RPMI7951 (cell line): ENCODE data around the gene RPL29. TPM values are rescaled to one million over a fixed set of nuclear protein-coding genes. Genes with fewer than 3 reads are reported as not detected.

Source experiments
- DNase-seq: peaks from one replicate; pipeline ENCODE4 v3.0.0-alpha.2; 2012; ENCODE audit warnings: low read depth
- total RNA-seq: library from RNA; depleted of rRNA; stranded (reverse); fragments of >200 nt; shearing (Covaris generic); gene quantifications from 2 replicates; pipeline ENCODE4 v1.2.3, GENCODE V29; 2014

RPL29 gene
- total RNA-seq, 1 experiment from 2014 or later = 1,313 TPM

DNA sequence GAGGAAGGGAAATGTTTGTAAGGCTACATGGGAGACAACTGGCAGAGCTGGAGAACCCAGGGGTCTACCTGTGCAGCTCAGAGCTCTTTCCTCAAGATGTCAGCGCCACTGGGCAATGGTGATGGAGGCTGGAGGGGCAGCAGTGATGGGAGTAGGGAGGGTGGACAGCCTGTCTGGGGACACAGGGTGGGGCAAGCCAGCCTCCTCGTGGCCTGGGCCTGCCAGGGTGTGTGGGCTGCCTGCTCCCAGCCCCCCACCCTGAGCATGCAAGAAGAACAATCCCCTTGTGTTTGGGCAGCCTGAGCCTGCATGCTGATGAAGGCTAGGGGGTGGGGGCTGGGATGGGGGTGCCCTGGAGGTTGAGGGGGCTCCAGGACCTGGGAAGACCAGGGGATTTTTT lies 29.7 kb downstream of the RPL29 start:
- DNase-seq = no peak

DNA sequence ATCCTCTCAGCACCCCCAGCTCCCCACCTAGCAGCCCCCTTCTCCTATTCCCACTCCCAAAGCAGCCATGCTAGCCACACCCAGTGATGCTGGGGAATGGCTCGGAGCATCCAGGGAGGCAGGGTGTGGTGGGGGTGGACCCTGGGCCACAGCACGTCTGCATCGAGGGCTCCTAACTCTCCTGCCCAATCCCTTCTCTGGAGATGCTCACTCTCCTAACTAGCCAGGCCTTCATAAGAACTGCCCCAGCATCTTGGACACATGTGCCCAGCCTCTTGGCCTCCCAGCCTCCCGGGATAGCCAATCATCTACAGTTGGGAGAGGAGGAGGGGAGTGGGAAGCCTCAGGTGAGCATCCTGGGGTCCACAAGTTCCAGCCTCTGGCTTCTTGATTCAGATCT lies 31.2 kb downstream of the RPL29 start:
- DNase-seq = no peak

DNA sequence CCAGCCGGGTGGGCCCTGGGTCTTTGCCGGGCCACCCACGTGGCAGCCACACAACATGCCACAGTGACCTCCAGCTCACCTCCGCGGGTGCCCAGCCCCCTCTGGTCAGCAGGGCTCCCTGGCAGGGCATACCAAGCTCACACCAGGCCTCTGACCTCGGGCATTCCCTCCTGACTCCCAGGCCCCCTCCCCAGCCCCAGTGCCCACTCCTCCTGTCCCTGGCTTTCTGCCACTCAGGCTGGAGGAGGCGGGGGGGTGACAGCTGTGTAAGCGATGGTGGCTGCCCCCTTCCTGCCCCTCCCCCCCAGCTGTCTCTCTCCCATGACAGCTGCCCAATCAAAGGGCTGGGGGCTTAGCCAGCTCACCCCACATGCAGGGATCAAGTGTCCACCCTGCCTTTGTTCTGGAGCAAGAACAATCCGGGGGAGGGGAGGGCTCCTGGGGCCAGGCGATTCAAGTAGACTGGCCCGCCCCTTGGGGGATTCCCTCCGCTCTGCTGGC lies 31.7 kb downstream of the RPL29 start:
- DNase-seq = no peak

DNA sequence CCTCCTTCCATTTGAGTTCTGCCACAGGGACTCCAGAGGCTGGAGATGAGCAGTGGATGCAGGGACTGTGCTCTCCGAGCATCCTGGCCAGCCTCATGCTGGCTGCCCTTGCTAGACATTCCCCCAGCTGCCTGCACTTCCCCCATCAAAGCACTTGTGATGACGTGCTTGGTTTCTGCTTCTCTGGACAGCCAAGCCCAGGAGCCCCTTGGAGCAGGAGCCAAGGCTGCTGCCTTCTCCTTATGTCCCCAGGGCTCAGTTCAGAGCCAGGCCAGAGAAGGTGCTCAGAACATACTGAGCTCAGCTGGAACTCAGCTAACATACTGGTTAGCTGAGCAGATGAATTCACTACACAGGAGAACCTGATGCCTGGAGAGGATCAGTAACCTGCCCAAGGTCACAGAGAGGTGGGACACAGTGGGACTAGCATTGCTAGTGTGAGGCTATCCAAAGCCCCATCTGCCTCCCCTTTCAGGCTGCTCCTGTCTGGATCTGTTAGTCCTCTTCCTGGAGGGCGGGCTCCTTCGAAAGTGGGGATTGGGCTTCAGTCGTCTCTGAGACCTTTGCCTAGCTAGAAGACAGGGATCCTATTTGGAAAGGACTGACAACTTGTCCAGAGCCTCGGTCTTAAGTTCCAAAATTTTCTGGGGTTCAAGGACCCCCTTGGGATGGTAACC lies 32.7 kb downstream of the RPL29 start:
- DNase-seq = no peak

DNA sequence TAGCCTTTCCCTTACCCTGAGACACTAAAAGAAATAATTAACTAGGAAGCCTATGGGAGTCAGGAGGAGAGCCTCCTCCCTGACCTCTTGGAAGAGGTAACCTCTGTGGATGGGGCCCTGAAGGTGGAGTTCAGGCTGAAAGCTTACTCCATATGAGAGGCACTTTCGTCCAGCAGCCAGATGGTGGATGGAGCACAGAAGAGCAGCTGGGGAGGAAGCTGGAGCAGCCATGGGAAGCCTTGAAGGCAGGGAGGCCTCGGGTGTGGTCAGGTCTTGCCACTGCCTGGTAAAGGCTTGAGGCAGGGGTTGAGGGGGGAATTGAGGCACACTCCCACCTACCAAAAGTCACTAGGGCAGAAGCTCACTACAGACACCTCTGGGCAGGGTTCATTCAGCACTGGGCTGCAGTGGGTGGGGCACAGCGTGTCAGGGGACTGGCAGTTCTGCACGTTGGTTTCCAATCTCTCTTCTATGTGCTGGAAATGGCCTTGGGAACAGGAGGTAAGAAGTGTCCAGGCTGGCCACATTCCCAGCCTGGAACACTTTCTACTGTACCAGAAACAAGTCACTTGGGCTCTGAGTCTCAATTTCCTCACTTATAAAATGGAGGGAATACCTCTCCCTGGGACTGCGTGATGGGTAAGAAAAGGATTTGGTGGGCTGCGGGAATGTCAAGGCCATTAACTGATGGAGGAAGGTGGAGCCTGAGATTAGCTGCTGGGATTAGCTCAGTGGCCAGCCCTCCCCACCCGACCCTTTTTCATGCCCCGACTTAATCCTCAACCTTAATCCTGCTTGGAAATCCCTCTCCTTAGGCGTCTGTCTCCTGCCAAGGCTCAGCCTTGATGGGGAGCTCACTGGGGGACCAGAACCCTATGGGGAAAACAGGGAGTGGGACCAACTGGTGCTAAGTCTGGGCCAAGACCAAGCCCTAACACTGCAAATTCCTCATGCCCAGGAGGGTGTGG lies 33.8 kb downstream of the RPL29 start:
- DNase-seq = no peak

DNA sequence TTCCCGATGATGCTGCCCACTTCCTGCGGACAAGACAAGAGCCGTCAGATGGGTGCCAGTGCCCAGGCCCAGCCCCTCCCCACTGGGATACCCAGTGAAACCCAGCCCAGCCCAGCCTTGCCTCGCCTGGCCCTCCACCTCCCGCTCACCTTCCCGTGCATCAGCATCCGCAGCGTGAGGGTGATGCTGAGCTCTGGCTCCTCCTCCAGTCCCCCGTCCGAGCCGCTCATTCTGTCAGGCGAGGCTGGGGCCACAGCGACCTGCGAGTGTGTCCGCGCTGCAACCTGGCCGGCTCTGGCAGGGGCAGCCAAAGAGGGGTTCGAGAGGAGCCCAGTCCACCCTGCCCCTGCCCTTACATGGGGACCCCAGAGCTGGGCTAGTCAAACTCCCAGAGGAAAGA lies 34.7 kb downstream of the RPL29 start:
- DNase-seq = no peak

DNA sequence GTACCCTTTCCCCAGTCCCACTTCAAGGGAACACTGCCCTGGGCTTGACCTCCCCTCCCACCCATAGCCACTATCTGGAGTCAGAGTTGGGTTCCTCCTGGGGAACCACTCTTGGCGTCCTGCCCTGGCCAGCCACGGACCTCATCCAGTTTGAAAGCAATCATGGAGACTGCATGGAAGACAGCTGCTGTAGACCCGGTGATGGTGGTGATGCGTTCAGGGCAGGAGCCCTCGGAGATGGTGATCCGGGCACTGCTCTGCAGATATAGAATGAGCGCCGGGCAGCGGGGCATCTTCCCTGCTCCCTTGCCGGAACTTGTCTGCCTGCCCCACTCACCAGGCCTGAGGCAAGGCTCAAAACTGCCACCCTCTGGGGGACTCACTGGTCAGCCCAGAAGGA lies 35.3 kb downstream of the RPL29 start:
- DNase-seq = no peak

DNA sequence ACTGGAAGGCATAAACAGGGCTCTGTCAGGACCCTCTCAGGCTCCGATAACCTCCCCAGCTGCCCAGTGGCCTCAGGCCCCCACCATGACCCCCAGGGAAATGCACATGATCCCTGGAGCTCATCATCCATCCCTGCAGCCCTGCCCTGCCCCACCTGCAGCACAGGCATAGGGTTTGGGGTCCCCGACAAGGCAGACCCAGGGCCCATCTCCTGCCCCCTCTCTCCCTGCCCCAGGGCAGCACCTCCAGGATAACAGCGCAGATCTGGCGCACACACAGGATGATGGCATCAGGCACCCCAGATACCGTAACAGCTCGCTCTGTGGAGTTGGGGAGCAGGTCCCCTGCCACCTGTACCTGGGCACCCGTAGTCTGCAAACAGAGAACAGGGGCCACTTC lies 36.0 kb downstream of the RPL29 start:
- no peak for DNase-seq

DNA sequence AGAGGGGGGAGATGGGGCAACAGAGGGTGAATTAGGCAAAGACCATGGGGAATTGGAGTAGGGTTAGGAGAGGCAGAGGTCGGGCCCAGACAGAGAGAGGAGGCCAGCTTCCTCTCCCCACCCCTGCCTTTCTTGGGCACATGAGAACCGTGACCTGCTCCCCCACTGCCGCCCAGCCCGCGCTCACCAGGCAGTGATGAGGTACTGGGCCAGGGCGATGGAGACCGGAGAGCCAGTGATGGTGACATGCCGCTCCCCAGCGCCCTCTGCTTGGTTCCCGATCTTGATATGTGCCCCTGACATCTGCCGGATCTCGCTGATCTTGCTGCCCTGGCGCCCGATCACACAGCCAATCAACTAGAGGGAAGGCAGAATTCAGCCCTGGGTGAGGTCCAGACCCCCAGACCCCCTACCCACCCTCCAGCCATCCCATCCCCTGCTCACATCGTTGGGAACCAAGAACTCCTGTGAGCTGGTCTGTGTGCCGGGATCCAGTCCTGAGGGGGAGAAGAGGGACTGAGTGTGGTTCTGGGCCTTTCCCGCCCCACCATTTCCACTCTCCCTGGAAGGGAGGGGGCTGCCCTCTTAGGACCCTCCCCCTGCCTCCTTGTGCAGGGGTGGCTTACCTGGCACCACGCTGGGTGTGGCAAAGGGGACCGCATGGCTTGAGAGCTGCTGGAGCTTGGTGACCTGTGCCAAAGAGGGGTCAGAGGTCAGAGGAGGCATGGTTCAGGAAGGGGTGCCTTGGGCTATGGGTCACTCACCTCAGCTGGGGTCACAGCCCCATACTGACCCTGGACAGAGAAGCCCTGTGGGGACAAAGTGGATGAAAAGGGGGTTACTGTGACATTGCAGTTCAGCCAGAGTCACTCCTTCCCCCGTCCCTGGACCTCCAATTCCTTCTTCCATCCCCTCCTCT lies 36.8 kb downstream of the RPL29 start:
- no peak for DNase-seq

DNA sequence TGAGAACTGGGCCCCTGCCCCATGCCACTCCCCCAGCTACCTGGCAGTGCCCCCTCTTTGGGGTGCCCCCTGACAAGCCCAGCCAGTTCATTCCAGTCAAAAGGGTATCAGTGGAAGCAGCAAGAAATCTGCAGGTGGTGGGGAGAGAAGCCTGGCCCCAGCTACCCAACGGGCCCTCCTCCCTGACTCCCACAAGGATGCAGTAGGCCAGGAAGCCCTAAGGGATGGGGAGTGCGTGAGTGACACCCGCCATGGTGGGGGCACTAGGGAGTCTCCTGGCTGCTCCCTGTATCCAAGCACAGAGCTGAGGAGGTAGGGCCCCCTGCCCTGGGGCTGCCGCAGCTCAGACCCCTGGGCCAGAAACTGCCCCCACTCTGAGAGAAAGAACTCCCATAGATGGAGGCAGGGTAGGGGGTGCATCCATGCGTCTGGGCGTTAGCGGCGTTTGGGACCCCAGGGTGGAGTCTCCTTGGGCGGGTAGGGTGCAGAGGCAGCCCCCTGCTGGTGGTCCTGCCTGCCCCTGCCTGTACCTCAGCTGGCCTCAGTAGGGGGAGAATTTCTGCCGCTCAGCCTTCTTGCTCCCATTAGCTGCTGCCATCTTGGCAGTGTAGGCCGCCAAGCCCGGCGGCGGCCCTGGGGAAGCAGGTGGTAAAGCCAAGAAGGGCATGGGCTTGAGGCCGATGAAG lies 38.0 kb downstream of the RPL29 start:
- DNase-seq = no peak

DNA sequence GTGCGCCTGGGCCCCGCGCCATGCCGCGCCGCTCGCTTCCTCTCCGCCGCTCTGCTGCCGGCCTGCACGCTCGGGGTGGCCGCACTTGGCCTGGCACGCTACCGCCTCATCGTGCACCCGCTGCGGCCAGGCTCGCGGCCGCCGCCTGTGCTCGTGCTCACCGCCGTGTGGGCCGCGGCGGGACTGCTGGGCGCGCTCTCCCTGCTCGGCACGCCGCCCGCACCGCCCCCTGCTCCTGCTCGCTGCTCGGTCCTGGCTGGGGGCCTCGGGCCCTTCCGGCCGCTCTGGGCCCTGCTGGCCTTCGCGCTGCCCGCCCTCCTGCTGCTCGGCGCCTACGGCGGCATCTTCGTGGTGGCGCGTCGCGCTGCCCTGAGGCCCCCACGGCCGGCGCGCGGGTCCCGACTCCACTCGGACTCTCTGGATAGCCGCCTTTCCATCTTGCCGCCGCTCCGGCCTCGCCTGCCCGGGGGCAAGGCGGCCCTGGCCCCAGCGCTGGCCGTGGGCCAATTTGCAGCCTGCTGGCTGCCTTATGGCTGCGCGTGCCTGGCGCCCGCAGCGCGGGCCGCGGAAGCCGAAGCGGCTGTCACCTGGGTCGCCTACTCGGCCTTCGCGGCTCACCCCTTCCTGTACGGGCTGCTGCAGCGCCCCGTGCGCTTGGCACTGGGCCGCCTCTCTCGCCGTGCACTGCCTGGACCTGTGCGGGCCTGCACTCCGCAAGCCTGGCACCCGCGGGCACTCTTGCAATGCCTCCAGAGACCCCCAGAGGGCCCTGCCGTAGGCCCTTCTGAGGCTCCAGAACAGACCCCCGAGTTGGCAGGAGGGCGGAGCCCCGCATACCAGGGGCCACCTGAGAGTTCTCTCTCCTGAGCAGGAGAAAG lies 39.6 kb downstream of the RPL29 start:
- DNase-seq = no peak

DNA sequence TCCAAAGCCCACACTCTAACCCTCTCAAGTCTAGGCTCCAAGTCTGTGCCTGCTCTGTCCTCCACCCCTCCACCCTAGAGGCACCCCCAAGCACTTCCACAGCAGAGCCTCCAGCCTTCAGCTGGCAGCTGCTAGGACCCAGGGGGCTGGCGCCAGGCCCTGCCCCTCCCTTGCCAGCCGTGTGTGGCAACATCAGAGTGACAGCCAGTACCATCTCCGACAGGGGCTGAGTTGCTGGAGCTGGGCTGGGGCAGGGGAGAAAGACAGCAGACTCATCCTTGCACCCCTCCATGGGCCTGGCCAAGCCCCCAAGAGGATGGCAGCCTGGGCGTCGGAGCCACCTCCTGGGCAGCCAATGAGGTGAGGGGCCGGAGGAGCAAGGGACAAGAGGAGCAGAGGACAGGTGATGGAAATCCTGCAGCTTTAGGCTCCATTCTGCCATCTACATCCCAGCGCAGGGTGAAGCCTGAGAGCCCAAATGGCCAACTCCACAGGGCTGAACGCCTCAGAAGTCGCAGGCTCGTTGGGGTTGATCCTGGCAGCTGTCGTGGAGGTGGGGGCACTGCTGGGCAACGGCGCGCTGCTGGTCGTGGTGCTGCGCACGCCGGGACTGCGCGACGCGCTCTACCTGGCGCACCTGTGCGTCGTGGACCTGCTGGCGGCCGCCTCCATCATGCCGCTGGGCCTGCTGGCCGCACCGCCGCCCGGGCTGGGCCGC lies 40.4 kb downstream of the RPL29 start, which contains the start of gene GPR62:
Gene GPR62, plus strand, starts transcription at position 207 of the 718 bp plus-strand sequence. Its CDS starts 272 bp downstream, at position 479.
- no peak for DNase-seq

DNA sequence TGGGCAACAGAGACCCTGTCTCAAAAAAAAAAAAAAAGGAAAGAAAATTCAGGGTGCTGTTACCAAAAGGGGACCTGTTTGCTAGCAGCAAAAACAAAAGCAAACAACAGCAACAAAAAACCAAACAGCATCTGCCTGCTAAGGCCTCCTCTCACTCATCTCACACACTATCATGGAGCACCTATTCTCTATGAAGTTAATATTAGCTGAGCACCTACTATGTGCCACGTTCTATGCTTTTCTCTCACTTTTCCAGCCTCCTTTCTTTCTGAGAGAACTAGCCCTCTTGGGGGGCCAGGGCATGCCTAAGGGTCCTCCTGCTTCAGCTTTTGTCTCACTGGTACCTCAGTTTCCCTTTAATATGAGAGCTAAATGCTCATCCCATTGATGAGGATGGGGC lies 41.0 kb downstream of the RPL29 start:
- DNase-seq = no peak

DNA sequence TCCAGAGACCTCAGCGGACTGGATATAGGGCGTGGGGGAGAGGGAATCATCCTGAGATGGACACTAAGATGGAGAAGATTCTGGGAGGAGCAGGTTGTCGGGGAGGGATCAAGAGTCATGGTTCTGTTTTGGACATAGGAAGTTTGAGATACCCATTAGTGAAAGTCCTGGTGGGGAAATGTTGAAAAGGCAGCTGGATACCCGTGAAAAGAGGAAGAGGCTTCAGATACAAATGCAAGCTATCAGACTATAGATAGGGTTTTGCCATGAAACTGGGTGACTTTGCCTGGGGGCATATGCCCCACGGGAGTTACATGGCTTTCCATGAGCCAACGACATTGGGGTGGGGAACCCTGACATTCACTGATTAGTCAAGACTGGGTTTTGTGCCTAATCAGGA lies 41.6 kb downstream of the RPL29 start:
- DNase-seq = no peak

DNA sequence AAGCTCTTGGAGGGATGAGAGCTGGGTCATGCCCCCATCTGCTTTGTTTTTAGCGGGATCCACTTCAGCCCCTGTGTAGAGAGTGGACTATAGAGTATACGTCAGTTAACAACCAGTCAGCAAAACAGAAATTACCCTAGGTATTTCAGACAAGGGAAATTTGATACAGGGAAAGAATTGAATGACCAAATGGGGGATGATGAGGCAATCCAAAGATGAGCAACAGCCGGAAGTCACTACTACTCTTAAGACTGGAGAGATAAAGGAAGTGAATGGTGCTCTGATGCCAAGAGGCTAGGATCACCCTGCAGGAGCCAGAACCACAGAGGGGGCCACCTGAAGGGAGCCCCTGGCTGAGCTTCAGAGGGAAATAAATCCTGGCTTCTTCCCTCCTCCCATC lies 42.2 kb downstream of the RPL29 start:
- peak; percentile 80 for DNase-seq

DNA sequence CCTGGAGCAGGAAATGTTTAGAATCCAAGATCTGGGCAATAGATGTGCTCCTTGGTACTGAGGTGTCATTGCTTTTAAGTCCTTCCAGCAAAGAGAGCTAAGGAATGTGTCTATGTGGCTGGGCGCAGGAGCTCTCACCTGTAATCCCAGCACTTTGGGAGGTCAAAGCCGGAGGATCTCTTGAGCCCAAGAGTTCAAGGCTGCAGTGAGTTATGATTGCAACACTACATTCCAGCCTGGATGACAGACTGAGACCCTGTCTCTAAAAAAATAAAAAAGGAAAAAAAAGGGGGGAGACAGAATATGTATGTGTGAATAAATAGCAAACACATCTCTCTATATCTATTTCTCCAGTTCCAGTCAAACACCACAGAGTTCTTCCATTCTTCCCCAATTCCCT lies 44.8 kb downstream of the RPL29 start:
- DNase-seq = no peak

DNA sequence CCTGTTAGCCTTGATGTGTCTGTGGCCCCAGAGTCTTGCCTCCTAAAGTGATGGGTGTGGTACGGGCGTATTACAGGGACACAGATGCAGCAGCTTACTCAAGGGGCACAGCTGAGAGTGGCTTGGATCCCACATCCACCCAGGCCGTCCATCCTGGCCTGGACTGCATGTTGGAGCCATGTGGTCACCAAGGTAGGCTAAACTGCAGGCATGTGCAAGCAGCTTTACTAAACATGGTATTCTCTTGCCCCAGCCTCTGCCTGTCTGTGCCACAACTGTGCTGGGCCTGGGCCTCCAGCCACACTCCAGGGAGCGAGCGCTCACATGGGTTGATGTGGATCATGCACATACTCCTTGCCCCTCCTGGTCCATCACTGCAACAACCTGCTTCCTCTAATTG lies 46.6 kb downstream of the RPL29 start:
- no peak for DNase-seq

DNA sequence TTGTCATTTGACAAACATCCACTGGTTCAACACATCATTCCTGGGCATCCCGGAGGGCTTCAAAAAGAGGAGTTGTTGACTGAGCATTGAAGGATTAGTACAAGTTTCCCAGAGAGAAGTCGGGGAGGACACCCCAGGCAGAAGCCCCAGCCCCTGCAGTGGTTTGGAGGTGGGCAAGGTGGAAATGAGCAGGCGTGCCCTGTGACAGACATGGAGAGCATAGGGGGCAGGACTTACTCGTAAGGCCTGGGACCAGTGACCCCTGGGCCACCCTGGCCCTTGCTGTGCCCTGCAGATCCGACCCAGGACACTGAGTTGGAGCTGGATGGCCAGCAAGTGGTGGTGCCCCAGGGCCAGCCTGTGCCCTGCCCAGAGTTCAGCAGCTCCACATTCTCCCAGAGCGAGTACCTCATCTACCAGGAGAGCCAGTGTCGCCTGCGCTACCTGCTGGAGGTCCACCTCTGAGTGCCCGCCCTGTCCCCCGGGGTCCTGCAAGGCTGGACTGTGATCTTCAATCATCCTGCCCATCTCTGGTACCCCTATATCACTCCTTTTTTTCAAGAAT lies 47.6 kb downstream of the RPL29 start:
- no peak for DNase-seq
